HG03159 (cell line): ENCODE results near the gene KLHL14.

Source experiments
- ATAC-seq: cut with Tn5 transposase; IDR thresholded peaks from one replicate; pipeline ENCODE4 v1.9.1; 2021; ENCODE audit warnings: mild to moderate bottlenecking, moderate library complexity; ENCODE audit not compliant: unreplicated experiment

KLHL14 gene

GRCh38 chr18:32724071-32724749 is 48.6 kb downstream of the KLHL14 start:
- ATAC-seq = no peak

GRCh38 chr18:32722279-32722678 is 50.5 kb downstream of the KLHL14 start:
- ATAC-seq = no peak

GRCh38 chr18:32717126-32717525 is 55.7 kb downstream of the KLHL14 start:
- no peak for ATAC-seq

GRCh38 chr18:32714571-32715148 is 58.2 kb downstream of the KLHL14 start:
- ATAC-seq = peak; percentile 100

GRCh38 chr18:32712860-32713259 is 60.0 kb downstream of the KLHL14 start:
- ATAC-seq = no peak

GRCh38 chr18:32711862-32712261 is 61.0 kb downstream of the KLHL14 start:
- ATAC-seq = no peak

GRCh38 chr18:32707586-32707985 is 65.2 kb downstream of the KLHL14 start:
- no peak for ATAC-seq

- ATAC-seq = no peak
These were observed 65.7 kb downstream of the KLHL14 start for GRCh38 chr18:32707147-32707546.

GRCh38 chr18:32701313-32701712 is 71.5 kb downstream of the KLHL14 start:
- no peak for ATAC-seq

- no peak for ATAC-seq
These were observed 74.7 kb downstream of the KLHL14 start for GRCh38 chr18:32698153-32698552.

GRCh38 chr18:32696376-32696775 is 76.4 kb downstream of the KLHL14 start:
- no peak for ATAC-seq

GRCh38 chr18:32695534-32695933 is 77.3 kb downstream of the KLHL14 start:
- no peak for ATAC-seq

- no peak for ATAC-seq
These were observed 84.0 kb downstream of the KLHL14 start for GRCh38 chr18:32688821-32689220.

- ATAC-seq = no peak
These were observed 87.9 kb downstream of the KLHL14 start for GRCh38 chr18:32684940-32685339.

- no peak for ATAC-seq
These were observed 88.7 kb downstream of the KLHL14 start for GRCh38 chr18:32684096-32684495.

- ATAC-seq = no peak
These were observed 89.8 kb downstream of the KLHL14 start for GRCh38 chr18:32683044-32683443.

- no peak for ATAC-seq
These were observed 95.2 kb downstream of the KLHL14 start for GRCh38 chr18:32677578-32677977.

- ATAC-seq = no peak
These were observed 98.3 kb downstream of the KLHL14 start for GRCh38 chr18:32674491-32674890.

- no peak for ATAC-seq
These were observed 100.4 kb downstream of the KLHL14 start for GRCh38 chr18:32672398-32672797.

GRCh38 chr18:32670727-32671126 is 102.1 kb downstream of the KLHL14 start:
- ATAC-seq = no peak

- ATAC-seq = peak; percentile 56
These were observed 103.2 kb downstream of the KLHL14 start for GRCh38 chr18:32669549-32670165.

GRCh38 chr18:32668956-32669355 is 103.9 kb downstream of the KLHL14 start:
- ATAC-seq = no peak
